WTC11 (cell line): Measurements from ENCODE around the gene ALCAM. TPM values are rescaled to one million over a fixed set of nuclear protein-coding genes. Genes with fewer than 3 reads are reported as not detected.

Source experiments
- ATAC-seq: fragments of 200-7000 bp; cut with Tn5 transposase; 2 replicates; pipeline ENCODE4 v1.10.0; 2021; ENCODE audit warnings: mild to moderate bottlenecking, moderate library complexity
- CTCF ChIA-PET: fragments of 300-600 bp; sonication (Branson Sonifier 250); formaldehyde crosslinking; loops from one replicate; lab custom pipeline; 2021; ENCODE audit warnings: antibody characterized with exemption; lab: Charles Lee
- POLR2A ChIA-PET: fragments of 350-600 bp; sonication (Branson Sonifier 250); formaldehyde crosslinking; loops from one replicate; lab custom pipeline; 2021; ENCODE audit warnings: antibody characterized with exemption; lab: Charles Lee
- DNase-seq: peaks from one replicate; pipeline ENCODE4 v3.0.0; 2021; ENCODE audit warnings: low spot score
- H3K27ac Mint-ChIP-seq: 2 replicates; pipeline ENCODE4 v1.8.0; 2021; ENCODE audit warnings: mixed read lengths
- H3K27me3 Mint-ChIP-seq: 2 replicates; pipeline ENCODE4 v1.8.0; 2021; ENCODE audit warnings: low read depth, mild to moderate bottlenecking, moderate library complexity, mixed read lengths
- H3K36me3 Mint-ChIP-seq: 2 replicates; pipeline ENCODE4 v1.8.0; 2021; ENCODE audit warnings: mixed read lengths
- H3K4me1 Mint-ChIP-seq: 2 replicates; pipeline ENCODE4 v1.8.0; 2022; ENCODE audit warnings: mixed read lengths
- H3K4me3 Mint-ChIP-seq: 2 replicates; pipeline ENCODE4 v1.8.0; 2021; ENCODE audit warnings: mild to moderate bottlenecking, moderate library complexity, mixed read lengths
- H3K9me3 Mint-ChIP-seq: 2 replicates; pipeline ENCODE4 v1.8.0; 2021; ENCODE audit warnings: mixed read lengths
- AFF4 ChIP-seq: sonication (generic); formaldehyde crosslinking; IDR thresholded peaks from 2 replicates; pipeline ENCODE4 v1.8.1; 2023; ENCODE audit warnings: mild to moderate bottlenecking, missing genetic modification reagents, borderline replicate concordance
- ARID4B ChIP-seq: sonication (generic); formaldehyde crosslinking; IDR thresholded peaks from 2 replicates; pipeline ENCODE4 v1.8.0; 2023; ENCODE audit warnings: missing genetic modification reagents, mild to moderate bottlenecking, borderline replicate concordance
- ATF1 ChIP-seq: sonication (generic); formaldehyde crosslinking; IDR thresholded peaks from 2 replicates; pipeline ENCODE4 v1.8.1; 2023; ENCODE audit warnings: mild to moderate bottlenecking, moderate library complexity, missing genetic modification reagents
- E2F4 ChIP-seq: sonication (generic); formaldehyde crosslinking; IDR thresholded peaks from 2 replicates; pipeline ENCODE4 v1.8.1; 2022; ENCODE audit warnings: low read depth, mild to moderate bottlenecking, moderate library complexity, missing genetic modification reagents, borderline replicate concordance
- E2F5 ChIP-seq: sonication (generic); formaldehyde crosslinking; IDR thresholded peaks from 2 replicates; pipeline ENCODE4 v1.8.1; 2022; ENCODE audit warnings: mild to moderate bottlenecking, moderate library complexity, missing genetic modification reagents
- ELF4 ChIP-seq: sonication (generic); formaldehyde crosslinking; IDR thresholded peaks from 2 replicates; pipeline ENCODE4 v1.8.1; 2022; ENCODE audit warnings: low read depth, mild to moderate bottlenecking, moderate library complexity, missing genetic modification reagents
- FOXK1 ChIP-seq: sonication (generic); formaldehyde crosslinking; IDR thresholded peaks from 2 replicates; pipeline ENCODE4 v1.8.0; 2022; ENCODE audit warnings: mild to moderate bottlenecking, moderate library complexity, missing genetic modification reagents
- GTF2I ChIP-seq: fragments of 250-450 bp; sonication (Bioruptor Pico); conservative IDR thresholded peaks from 2 replicates; pipeline ENCODE4 v1.4.0; 2021; ENCODE audit warnings: mild to moderate bottlenecking
- IRF2 ChIP-seq: sonication (generic); formaldehyde crosslinking; IDR thresholded peaks from 2 replicates; pipeline ENCODE4 v1.8.0; 2022; ENCODE audit warnings: low read depth, missing genetic modification reagents, borderline replicate concordance
- KAT7 ChIP-seq: sonication (generic); formaldehyde crosslinking; IDR thresholded peaks from 2 replicates; pipeline ENCODE4 v1.8.1; 2023; ENCODE audit warnings: missing genetic modification reagents, mild to moderate bottlenecking, borderline replicate concordance
- TEAD1 ChIP-seq: sonication (generic); formaldehyde crosslinking; IDR thresholded peaks from 2 replicates; pipeline ENCODE4 v1.8.0; 2022; ENCODE audit warnings: mild to moderate bottlenecking, missing genetic modification reagents
- TEAD4 ChIP-seq: sonication (generic); formaldehyde crosslinking; IDR thresholded peaks from 2 replicates; pipeline ENCODE4 v1.8.0; 2022; ENCODE audit warnings: mild to moderate bottlenecking, missing genetic modification reagents
- TP53 ChIP-seq: sonication (generic); formaldehyde crosslinking; IDR thresholded peaks from 2 replicates; pipeline ENCODE4 v1.8.1; 2023; ENCODE audit warnings: mild to moderate bottlenecking, missing genetic modification reagents
- ZNF138 ChIP-seq: sonication (generic); formaldehyde crosslinking; conservative IDR thresholded peaks from 2 replicates; pipeline ENCODE4 v1.8.1; 2022; ENCODE audit warnings: mild to moderate bottlenecking, moderate library complexity, missing genetic modification reagents
- ZNF219 ChIP-seq: sonication (generic); formaldehyde crosslinking; IDR thresholded peaks from 2 replicates; pipeline ENCODE4 v1.8.0; 2023; ENCODE audit warnings: missing genetic modification reagents, mild to moderate bottlenecking, borderline replicate concordance
- ZNF232 ChIP-seq: sonication (generic); formaldehyde crosslinking; IDR thresholded peaks from 2 replicates; pipeline ENCODE4 v1.8.0; 2022; ENCODE audit warnings: mild to moderate bottlenecking, missing genetic modification reagents
- ZNF416 ChIP-seq: fragments of 250-450 bp; sonication (Bioruptor Pico); IDR thresholded peaks from 2 replicates; pipeline ENCODE4 v1.9.0; 2021; ENCODE audit warnings: mild to moderate bottlenecking, inconsistent platforms
- total RNA-seq: library from RNA; stranded (reverse); gene quantifications from 3 replicates; pipeline ENCODE4 v1.2.3, GENCODE V29; 2021

ALCAM gene
- total RNA-seq, 1 experiment from 2014 or later = 30.7 TPM

- TF ChIP-seq IRF2 (CRISPR knock-in tag) = no peak
- no peak for TF ChIP-seq ELF4 (CRISPR knock-in tag)
- TF ChIP-seq TEAD4 (CRISPR knock-in tag) = no peak
Measured at GRCh38 chr3:105417525-105418289, 51.0 kb downstream of the ALCAM start (continued).

GRCh38 chr3:105422645-105423044 lies 55.9 kb downstream of the ALCAM start:
- ATAC-seq (no peak), DNase-seq (no peak)
- POLR2A ChIA-PET = no interaction called here
- CTCF ChIA-PET = no interaction called here
- Mint-ChIP-seq H3K9me3 (no peaks in the 10 kb centered on the region), H3K4me1 (peaks cover 17% of the 10 kb centered on the region), H3K27ac (no peak overlapping the region), H3K27me3 (no peaks in the 10 kb centered on the region), H3K4me3 (no peak overlapping the region), H3K36me3 (no peaks in the 10 kb centered on the region)
- TF ChIP-seq E2F4 (CRISPR knock-in tag) (no peak), ZNF232 (CRISPR knock-in tag) (no peak), ZNF138 (no peak), ATF1 (CRISPR knock-in tag) (no peak), AFF4 (CRISPR knock-in tag) (no peak), KAT7 (CRISPR knock-in tag) (no peak), GTF2I (CRISPR knock-in tag) (no peak), TP53 (CRISPR knock-in tag) (no peak), TEAD1 (CRISPR knock-in tag) (no peak), ELF4 (CRISPR knock-in tag) (no peak)

- CTCF ChIA-PET = no interaction called here
- peaks cover 14% of the 10 kb centered on the region for H3K4me1 Mint-ChIP-seq
- no peak for DNase-seq
- H3K27ac Mint-ChIP-seq = no peak overlapping the region
- no peaks in the 10 kb centered on the region for H3K9me3 Mint-ChIP-seq
- no peaks in the 10 kb centered on the region for H3K36me3 Mint-ChIP-seq
- H3K4me3 Mint-ChIP-seq = no peak overlapping the region
- TF ChIP-seq ZNF416 (CRISPR knock-in tag) (no peak), ARID4B (CRISPR knock-in tag) (no peak), E2F5 (CRISPR knock-in tag) (no peak), FOXK1 (CRISPR knock-in tag) (no peak), ZNF219 (CRISPR knock-in tag) (no peak), IRF2 (CRISPR knock-in tag) (no peak)
- POLR2A ChIA-PET = no interaction called here
- no peak for ATAC-seq
- no peaks in the 10 kb centered on the region for H3K27me3 Mint-ChIP-seq
Measured at GRCh38 chr3:105423397-105423796, 56.7 kb downstream of the ALCAM start.
